ENCODE results near the gene PCGF1. TPM values are rescaled to one million over a fixed set of nuclear protein-coding genes. Genes with fewer than 3 reads are reported as not detected.

PCGF1 gene
- total and polyA plus RNA-seq, 2 of the 13 experiments (the other 11 are each of a cell fraction or from before 2014, with no cell fraction given), result 20.4 to 22.6 TPM

DNA sequence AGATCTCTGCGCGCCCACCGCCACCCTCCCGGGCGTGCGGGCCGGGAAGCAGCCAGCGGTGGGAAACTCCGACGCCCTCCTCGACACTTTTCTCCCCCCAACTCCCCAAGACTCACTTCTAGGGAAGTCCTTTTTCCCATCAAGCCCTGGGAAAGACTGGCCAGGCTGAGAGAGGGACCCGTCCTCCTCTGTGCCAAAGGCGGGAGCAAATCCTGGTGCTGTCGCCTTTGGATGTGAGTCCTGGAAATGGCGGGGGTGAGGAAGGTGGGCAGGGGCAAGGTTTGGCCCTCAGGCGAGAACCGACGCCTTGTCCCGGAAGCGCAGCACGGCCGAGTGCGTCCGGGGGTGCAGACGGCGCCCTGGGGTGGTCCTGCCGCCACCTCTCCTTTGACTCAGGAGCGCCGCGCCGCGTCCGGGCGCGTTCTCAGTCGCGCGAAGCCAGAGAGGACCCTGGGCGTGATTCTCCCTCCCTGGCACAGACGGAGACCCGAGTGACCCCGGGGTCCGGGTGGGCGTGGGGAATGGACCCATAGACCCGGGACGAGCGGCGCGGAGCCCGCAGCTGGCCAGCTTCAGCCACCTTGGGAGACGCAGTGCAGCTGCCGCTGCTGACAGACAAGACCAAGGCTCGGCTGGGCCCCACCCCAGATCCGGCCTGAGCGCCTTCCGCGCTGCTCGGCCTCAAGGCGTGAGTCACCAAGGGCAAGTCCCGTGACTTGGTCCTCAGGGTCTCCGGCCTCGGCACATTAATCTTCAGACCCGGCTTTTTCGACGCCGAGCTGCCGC lies 4.6 kb downstream of the PCGF1 start (continued):
- TF ChIP-seq, protein P1, sequence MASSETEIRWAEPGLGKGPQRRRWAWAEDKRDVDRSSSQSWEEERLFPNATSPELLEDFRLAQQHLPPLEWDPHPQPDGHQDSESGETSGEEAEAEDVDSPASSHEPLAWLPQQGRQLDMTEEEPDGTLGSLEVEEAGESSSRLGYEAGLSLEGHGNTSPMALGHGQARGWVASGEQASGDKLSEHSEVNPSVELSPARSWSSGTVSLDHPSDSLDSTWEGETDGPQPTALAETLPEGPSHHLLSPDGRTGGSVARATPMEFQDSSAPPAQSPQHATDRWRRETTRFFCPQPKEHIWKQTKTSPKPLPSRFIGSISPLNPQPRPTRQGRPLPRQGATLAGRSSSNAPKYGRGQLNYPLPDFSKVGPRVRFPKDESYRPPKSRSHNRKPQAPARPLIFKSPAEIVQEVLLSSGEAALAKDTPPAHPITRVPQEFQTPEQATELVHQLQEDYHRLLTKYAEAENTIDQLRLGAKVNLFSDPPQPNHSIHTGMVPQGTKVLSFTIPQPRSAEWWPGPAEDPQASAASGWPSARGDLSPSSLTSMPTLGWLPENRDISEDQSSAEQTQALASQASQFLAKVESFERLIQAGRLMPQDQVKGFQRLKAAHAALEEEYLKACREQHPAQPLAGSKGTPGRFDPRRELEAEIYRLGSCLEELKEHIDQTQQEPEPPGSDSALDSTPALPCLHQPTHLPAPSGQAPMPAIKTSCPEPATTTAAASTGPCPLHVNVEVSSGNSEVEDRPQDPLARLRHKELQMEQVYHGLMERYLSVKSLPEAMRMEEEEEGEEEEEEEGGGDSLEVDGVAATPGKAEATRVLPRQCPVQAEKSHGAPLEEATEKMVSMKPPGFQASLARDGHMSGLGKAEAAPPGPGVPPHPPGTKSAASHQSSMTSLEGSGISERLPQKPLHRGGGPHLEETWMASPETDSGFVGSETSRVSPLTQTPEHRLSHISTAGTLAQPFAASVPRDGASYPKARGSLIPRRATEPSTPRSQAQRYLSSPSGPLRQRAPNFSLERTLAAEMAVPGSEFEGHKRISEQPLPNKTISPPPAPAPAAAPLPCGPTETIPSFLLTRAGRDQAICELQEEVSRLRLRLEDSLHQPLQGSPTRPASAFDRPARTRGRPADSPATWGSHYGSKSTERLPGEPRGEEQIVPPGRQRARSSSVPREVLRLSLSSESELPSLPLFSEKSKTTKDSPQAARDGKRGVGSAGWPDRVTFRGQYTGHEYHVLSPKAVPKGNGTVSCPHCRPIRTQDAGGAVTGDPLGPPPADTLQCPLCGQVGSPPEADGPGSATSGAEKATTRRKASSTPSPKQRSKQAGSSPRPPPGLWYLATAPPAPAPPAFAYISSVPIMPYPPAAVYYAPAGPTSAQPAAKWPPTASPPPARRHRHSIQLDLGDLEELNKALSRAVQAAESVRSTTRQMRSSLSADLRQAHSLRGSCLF (CRISPR knock-in tag; IDR thresholded peaks at IDR 0.05; ENCODE audit: borderline replicate concordance), result no peak; the same call in 1 of the 2 replicates
- TF ChIP-seq ZNF460 (CRISPR knock-in tag; IDR thresholded peaks at IDR 0.05; ENCODE audit: borderline replicate concordance) (no peak; the same call in 1 of the 2 replicates), KAT7 (CRISPR knock-in tag; IDR thresholded peaks at IDR 0.05; ENCODE audit: borderline replicate concordance) (peak; percentile 95), NRL (CRISPR knock-in tag; IDR thresholded peaks at IDR 0.05; ENCODE audit: borderline replicate concordance) (peak; percentile 84), SUZ12 (IDR thresholded peaks at IDR 0.05; ENCODE audit: low read depth, low read length) (no peak), TEAD2 (CRISPR knock-in tag; IDR thresholded peaks at IDR 0.05) (no peak), EZH2 (conservative IDR thresholded peaks at IDR 0.05; ENCODE audit: low read depth, low read length) (no peak), SOX5 (CRISPR knock-in tag; IDR thresholded peaks at IDR 0.05; ENCODE audit: borderline replicate concordance) (no peak), RFXANK (CRISPR knock-in tag; IDR thresholded peaks at IDR 0.05) (no peak), ZNF761 (CRISPR knock-in tag; conservative IDR thresholded peaks at IDR 0.05) (no peak; the same call in 1 of the 2 replicates), SMARCC2 (IDR thresholded peaks at IDR 0.05) (no peak), JUN (CRISPR knock-in tag; IDR thresholded peaks at IDR 0.05) (no peak), ZNF354B (CRISPR knock-in tag; IDR thresholded peaks at IDR 0.05) (no peak), ZNF816 (CRISPR knock-in tag; IDR thresholded peaks at IDR 0.05; ENCODE audit: borderline replicate concordance) (peak; percentile 92; the same call in 1 of the 2 replicates), SMARCE1 (IDR thresholded peaks at IDR 0.05; ENCODE audit: borderline replicate concordance) (no peak), SMAD1 (CRISPR knock-in tag; IDR thresholded peaks at IDR 0.05; ENCODE audit: borderline replicate concordance, low read depth) (no peak)
- TF ChIP-seq, protein P2, sequence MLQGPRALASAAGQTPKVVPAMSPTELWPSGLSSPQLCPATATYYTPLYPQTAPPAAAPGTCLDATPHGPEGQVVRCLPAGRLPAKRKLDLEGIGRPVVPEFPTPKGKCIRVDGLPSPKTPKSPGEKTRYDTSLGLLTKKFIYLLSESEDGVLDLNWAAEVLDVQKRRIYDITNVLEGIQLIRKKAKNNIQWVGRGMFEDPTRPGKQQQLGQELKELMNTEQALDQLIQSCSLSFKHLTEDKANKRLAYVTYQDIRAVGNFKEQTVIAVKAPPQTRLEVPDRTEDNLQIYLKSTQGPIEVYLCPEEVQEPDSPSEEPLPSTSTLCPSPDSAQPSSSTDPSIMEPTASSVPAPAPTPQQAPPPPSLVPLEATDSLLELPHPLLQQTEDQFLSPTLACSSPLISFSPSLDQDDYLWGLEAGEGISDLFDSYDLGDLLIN (CRISPR knock-in tag; IDR thresholded peaks at IDR 0.05; ENCODE audit: borderline replicate concordance), result peak; percentile 96
- TF ChIP-seq, protein P3, sequence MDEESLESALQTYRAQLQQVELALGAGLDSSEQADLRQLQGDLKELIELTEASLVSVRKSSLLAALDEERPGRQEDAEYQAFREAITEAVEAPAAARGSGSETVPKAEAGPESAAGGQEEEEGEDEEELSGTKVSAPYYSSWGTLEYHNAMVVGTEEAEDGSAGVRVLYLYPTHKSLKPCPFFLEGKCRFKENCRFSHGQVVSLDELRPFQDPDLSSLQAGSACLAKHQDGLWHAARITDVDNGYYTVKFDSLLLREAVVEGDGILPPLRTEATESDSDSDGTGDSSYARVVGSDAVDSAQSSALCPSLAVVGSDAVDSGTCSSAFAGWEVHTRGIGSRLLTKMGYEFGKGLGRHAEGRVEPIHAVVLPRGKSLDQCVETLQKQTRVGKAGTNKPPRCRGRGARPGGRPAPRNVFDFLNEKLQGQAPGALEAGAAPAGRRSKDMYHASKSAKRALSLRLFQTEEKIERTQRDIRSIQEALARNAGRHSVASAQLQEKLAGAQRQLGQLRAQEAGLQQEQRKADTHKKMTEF (CRISPR knock-in tag; IDR thresholded peaks at IDR 0.05), result peak; percentile 57
- TF ChIP-seq, protein P4, sequence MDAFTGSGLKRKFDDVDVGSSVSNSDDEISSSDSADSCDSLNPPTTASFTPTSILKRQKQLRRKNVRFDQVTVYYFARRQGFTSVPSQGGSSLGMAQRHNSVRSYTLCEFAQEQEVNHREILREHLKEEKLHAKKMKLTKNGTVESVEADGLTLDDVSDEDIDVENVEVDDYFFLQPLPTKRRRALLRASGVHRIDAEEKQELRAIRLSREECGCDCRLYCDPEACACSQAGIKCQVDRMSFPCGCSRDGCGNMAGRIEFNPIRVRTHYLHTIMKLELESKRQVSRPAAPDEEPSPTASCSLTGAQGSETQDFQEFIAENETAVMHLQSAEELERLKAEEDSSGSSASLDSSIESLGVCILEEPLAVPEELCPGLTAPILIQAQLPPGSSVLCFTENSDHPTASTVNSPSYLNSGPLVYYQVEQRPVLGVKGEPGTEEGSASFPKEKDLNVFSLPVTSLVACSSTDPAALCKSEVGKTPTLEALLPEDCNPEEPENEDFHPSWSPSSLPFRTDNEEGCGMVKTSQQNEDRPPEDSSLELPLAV (CRISPR knock-in tag; conservative IDR thresholded peaks at IDR 0.05; ENCODE audit: low read depth), result no peak
- TF ChIP-seq, protein P5, sequence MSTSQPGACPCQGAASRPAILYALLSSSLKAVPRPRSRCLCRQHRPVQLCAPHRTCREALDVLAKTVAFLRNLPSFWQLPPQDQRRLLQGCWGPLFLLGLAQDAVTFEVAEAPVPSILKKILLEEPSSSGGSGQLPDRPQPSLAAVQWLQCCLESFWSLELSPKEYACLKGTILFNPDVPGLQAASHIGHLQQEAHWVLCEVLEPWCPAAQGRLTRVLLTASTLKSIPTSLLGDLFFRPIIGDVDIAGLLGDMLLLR (CRISPR knock-in tag; IDR thresholded peaks at IDR 0.05), result peak; percentile 71
